Astrocyte of the cerebellum (primary cell): ENCODE results near the gene C1QL4.

Experiments
- DNase-seq: peaks from one replicate; pipeline ENCODE4 v3.0.0-alpha.2; 2011; ENCODE audit warnings: low read depth
- H3K4me3 ChIP-seq: 2 replicates; pipeline ENCODE4 v1.5.1; 2011; ENCODE audit warnings: mild to moderate bottlenecking, low read depth, low read length, moderate library complexity
- CTCF ChIP-seq: IDR thresholded peaks from 2 replicates; pipeline ENCODE4 v1.5.1; 2012; ENCODE audit warnings: low read length, low read depth, moderate library complexity, mild to moderate bottlenecking; ENCODE audit errors: missing control alignments
- in situ Hi-C: cut with HindIII; loops from 2 replicates; pipeline ENCODE4 v1.10.0; 2017; ENCODE audit warnings: low sequenced_read_pairs

Gene C1QL4

GRCh38 chr12:49349266-49349665, 12.3 kb upstream of the C1QL4 start:
- in situ Hi-C loops, result no loop called here
- no peak overlapping the region for H3K4me3 ChIP-seq
- no peak for TF ChIP-seq CTCF
- DNase-seq, result no peak

- no peak for TF ChIP-seq CTCF
- no peak for DNase-seq
- in situ Hi-C loops, result no loop called here
- no peak overlapping the region for H3K4me3 ChIP-seq
Observed at GRCh38 chr12:49348781-49349180, 11.8 kb upstream of the C1QL4 start.

GRCh38 chr12:49347311-49348193, 10.6 kb upstream of the C1QL4 start:
- H3K4me3 ChIP-seq, result peak overlapping the region; percentile 43
- peak; percentile 53 for DNase-seq
- TF ChIP-seq CTCF, result peak; percentile 90
- in situ Hi-C loops, result no loop called here

- TF ChIP-seq CTCF, result no peak
- no peak for DNase-seq
- peak within 1 kb of the TSS; percentile 43 for H3K4me3 ChIP-seq
- in situ Hi-C loops, result no loop called here
Observed at GRCh38 chr12:49346659-49347310, 9.8 kb upstream of the C1QL4 start, which contains the start of gene DNAJC22. Gene DNAJC22 (plus strand): TSS chr12:49346888. CDS start chr12:49348873, 1,985 bp downstream.

GRCh38 chr12:49345825-49346658, 9.1 kb upstream of the C1QL4 start:
- DNase-seq, result no peak
- no peak for TF ChIP-seq CTCF
- H3K4me3 ChIP-seq, result peak overlapping the region; percentile 29
- in situ Hi-C loops, result no loop called here

GRCh38 chr12:49345051-49345824, 8.2 kb upstream of the C1QL4 start:
- no peak for TF ChIP-seq CTCF
- peak overlapping the region; percentile 29 for H3K4me3 ChIP-seq
- no peak for DNase-seq
- in situ Hi-C loops, result no loop called here
